Non-pigmented ciliary epithelial cell (primary cell): ENCODE measurements around the gene PDZD7.

ENCODE experiments used
- DNase-seq: peaks from one replicate; pipeline ENCODE4 v3.0.0-alpha.2; 2010; ENCODE audit warnings: low read depth

Gene PDZD7

DNA sequence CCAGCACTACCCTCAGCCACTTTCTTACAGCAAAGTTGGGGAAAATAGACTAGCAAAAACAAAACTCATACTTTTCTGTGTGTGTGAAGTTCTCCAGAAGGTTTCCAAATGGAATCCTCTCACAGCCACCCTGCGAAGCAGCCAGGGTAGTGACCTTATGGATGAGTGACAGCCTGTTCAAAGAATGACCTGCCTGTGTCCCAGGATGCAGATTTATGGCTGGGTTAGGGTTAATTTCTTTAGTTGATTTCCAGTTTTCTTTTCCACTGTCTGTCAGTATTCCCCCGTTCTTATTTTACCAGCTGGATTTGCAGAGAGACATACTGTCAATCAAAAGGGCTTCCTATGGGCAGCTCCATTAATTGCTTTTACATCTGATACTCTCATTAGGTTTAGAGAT, 64.0 kb downstream of the PDZD7 start:
- no peak for DNase-seq

DNA sequence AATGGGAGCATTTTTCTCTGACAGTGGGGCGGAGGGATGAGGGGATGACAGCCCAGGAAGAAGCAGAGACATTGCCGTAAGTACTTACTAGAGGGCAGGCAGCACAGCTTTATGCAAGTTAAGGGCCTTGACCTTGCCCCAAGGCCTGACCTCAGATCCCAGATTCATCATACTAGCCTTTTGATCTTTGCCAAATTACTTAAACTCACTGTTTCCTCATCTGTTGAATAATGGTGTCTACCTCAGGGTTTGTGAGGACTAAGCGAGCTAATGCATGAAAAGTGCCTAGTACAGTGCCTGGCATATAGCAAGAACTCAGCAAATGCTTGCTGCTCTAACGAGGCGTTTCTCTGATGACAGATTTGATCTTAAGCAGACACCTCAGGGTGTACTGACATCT, 65.1 kb downstream of the PDZD7 start:
- no peak for DNase-seq

DNA sequence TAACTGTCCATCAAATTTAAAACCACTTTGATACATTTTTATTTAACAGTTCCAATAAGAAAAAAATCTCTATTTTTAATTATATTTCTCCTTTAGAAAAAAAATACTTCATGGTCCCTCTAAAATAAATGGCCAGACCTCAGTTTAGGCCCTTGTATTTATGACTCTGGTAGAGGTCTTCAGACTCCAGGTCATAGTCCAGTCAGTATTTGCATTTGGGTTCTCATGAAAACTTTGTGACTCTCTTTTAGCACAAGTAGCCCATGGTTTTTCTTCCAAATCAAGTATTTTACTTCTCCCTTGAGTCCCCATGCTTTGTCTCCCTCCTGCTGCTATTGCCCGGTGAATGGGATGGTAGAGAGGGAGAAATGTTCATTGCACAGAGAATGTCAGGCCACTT, 67.1 kb downstream of the PDZD7 start:
- no peak for DNase-seq

DNA sequence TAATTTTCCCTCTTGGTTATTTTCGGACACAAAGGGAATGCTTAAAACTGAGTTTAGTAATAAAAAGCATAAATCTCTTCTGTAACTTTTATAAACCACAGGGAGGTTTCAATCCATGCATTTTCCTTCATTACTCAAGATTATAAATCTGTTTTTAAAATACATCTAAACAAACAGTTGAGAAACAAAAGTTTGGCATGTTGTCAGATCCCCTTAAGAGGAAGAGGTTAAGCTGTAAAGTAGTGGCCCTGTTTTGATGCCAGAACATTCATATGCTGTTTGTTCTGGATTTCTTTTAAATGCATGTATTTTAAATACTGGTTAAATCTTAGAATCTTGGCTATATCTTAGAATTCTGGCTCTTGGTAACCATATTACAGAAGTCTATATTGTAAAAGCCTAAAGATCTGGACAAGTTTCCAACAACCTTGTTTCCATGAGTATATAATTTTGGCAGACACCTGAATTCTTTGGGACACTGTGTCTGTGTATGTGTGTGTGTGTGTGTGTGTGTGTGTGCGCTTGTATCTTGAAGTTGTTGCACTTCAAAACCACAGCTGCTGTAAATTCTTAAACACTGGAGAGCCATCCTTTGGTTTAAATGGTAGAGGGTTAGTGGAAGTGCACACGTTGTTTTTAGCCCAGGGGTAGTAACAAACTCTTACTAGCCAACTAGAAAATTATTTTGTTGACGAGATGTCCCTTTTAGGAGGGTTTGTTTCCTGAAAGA, 68.4 kb downstream of the PDZD7 start:
- no peak for DNase-seq

DNA sequence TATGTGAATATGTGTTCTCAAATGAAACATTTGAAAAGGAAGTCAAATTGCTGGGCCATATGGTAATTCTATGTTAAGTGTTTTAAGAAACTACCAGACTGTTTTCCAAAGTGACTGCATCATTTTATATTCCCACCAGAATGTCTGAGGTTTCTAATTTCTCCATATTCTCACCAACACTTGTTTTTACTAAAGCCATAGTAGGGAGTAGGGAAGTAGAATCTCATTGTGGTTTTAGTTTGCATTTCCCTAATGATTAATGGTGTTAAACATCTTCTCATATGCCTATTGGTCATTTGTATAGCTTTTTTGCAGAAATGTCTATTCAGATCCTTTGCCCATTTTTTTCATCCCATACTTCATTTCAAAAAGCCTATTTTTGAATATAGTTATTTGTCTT, 70.7 kb downstream of the PDZD7 start:
- no peak for DNase-seq
